HCT116 (cell line): Measurements from ENCODE around the gene TRPV5. TPM values are rescaled to one million over a fixed set of nuclear protein-coding genes. Genes with fewer than 3 reads are reported as not detected.

Experiments used
- ATAC-seq: fragments of 200-7000 bp; cut with Tn5 transposase; 2 replicates; pipeline ENCODE4 v1.9.1; 2020; ENCODE audit warnings: mild to moderate bottlenecking, moderate library complexity
- BruUV-seq: library from RNA; stranded (reverse); fragments of 400-500 nt; replicated peaks from 2 replicates; lab custom pipeline; 2021; lab: Mats Ljungman, UMichigan
- CTCF ChIA-PET: fragments of 300-600 bp; sonication (Branson Sonifier 250); formaldehyde crosslinking; loops from one replicate; lab custom pipeline; 2021; ENCODE audit warnings: antibody characterized with exemption; lab: Charles Lee
- POLR2A ChIA-PET: fragments of 300-600, 350-600 bp; sonication (Branson Sonifier 250); formaldehyde crosslinking; loops from one replicate; lab custom pipeline; 2021; ENCODE audit warnings: antibody characterized with exemption; lab: Charles Lee
- RAD21 ChIA-PET, 2 experiments: fragments of 300-600 bp; sonication (Branson Sonifier 250); formaldehyde crosslinking; loops; one replicate each; lab custom pipeline; 2023; ENCODE audit warnings: low total read pairs in 2 of 2; ENCODE audit not compliant: uncharacterized antibody in 2 of 2, unreplicated experiment in 2 of 2, low non-redundant PET in 1 of 2; lab: Charles Lee
- DNase-seq: peaks from one replicate; pipeline ENCODE4 v3.0.0-alpha.2; 2010; ENCODE audit warnings: low read depth, low spot score
- H2AFZ ChIP-seq: fragments of 200-600 bp; shearing (Covaris generic), sonication (generic); 2 replicates; pipeline ENCODE4 v1.6.1; 2017; ENCODE audit warnings: low read depth, mixed run types, mixed read lengths, antibody characterized with exemption, low read length; ENCODE audit not compliant: poor library complexity, severe bottlenecking
- H3K27ac ChIP-seq: 2 replicates; pipeline ENCODE4 v1.5.1; 2012; ENCODE audit warnings: low read depth, low read length
- H3K27me3 ChIP-seq: fragments of 200-600 bp; sonication (generic); 2 replicates; pipeline ENCODE4 v1.6.1; 2016; ENCODE audit warnings: mixed run types, low read length, mixed read lengths; ENCODE audit not compliant: insufficient read depth
- H3K36me3 ChIP-seq, 2 experiments: fragments of 200-500 bp in 1 of 2; fragments of 200-600 bp in 1 of 2; sonication (Bioruptor generic) in 1 of 2; sonication (generic) in 1 of 2; 2 replicates each; pipeline versions ENCODE4 v1.5.1 to v1.6.1; 2014 to 2016; ENCODE audit warnings: low read length in 2 of 2, inconsistent platforms in 1 of 2, mixed read lengths in 1 of 2, mixed run types in 1 of 2; ENCODE audit not compliant: insufficient read depth in 2 of 2, control insufficient read depth in 1 of 2
- H3K4me1 ChIP-seq, 2 experiments: fragments of 200-600 bp in 1 of 2; sonication (generic) in 1 of 2; 2 replicates each; pipeline versions ENCODE4 v1.5.1 to v1.6.1; 2012 to 2017; ENCODE audit warnings: low read length in 2 of 2, inconsistent platforms in 1 of 2, mild to moderate bottlenecking in 1 of 2, mixed read lengths in 1 of 2, mixed run types in 1 of 2, moderate library complexity in 1 of 2; ENCODE audit not compliant: insufficient read depth in 2 of 2, control insufficient read depth in 1 of 2
- H3K4me2 ChIP-seq: fragments of 200-600 bp; sonication (generic); 2 replicates; pipeline ENCODE4 v1.6.1; 2017; ENCODE audit warnings: mixed run types, low read length, mixed read lengths
- H3K4me3 ChIP-seq, 2 experiments: fragments of 200-600 bp in 1 of 2; sonication (generic) in 1 of 2; replicated peaks in 1 of 2; 2 replicates each; pipeline ENCODE4 v1.5.1; 2011 to 2016; ENCODE audit warnings: low read length in 2 of 2, control low read depth in 1 of 2, low read depth in 1 of 2, mild to moderate bottlenecking in 1 of 2, mixed read lengths in 1 of 2, mixed run types in 1 of 2
- H3K79me2 ChIP-seq: fragments of 200-600 bp; sonication (generic); 2 replicates; pipeline ENCODE4 v1.6.1; 2017; ENCODE audit warnings: mild to moderate bottlenecking, mixed run types, low read length, moderate library complexity, mixed read lengths; ENCODE audit not compliant: insufficient read depth
- H3K9ac ChIP-seq: fragments of 200-600 bp; sonication (generic); 2 replicates; pipeline ENCODE4 v1.6.1; 2016; ENCODE audit warnings: low read length, mixed read lengths
- H3K9me2 ChIP-seq: fragments of 200-600 bp; sonication (generic), shearing (Covaris generic); 2 replicates; pipeline ENCODE4 v1.6.1; 2017; ENCODE audit warnings: mixed run types, mild to moderate bottlenecking, moderate library complexity; ENCODE audit not compliant: insufficient read depth
- H3K9me3 ChIP-seq, 2 experiments: fragments of 200-500 bp in 1 of 2; fragments of 200-600 bp in 1 of 2; sonication (Bioruptor generic) in 1 of 2; sonication (generic) in 1 of 2; 2 replicates each; pipeline ENCODE4 v1.6.1; 2014 to 2017; ENCODE audit warnings: low read length in 2 of 2, mixed read lengths in 2 of 2, inconsistent platforms in 1 of 2, low read depth in 1 of 2, mild to moderate bottlenecking in 1 of 2, mixed run types in 1 of 2, moderate library complexity in 1 of 2; ENCODE audit not compliant: control insufficient read depth in 1 of 2, insufficient read depth in 1 of 2
- H4K20me1 ChIP-seq: fragments of 200-600 bp; sonication (generic), shearing (Covaris generic); 2 replicates; pipeline ENCODE4 v1.6.1; 2017; ENCODE audit warnings: mixed run types, mild to moderate bottlenecking, moderate library complexity; ENCODE audit not compliant: insufficient read depth
- CEBPB ChIP-seq: IDR thresholded peaks from 2 replicates; pipeline ENCODE4 v1.6.1; 2012; ENCODE audit warnings: low read depth
- ELF1 ChIP-seq: IDR thresholded peaks from 2 replicates; pipeline ENCODE4 v1.6.1; 2012; ENCODE audit warnings: low read depth, borderline replicate concordance
- RAD21 ChIP-seq: IDR thresholded peaks from 2 replicates; pipeline ENCODE4 v1.6.1; 2012; ENCODE audit warnings: low read depth, mild to moderate bottlenecking
- SRF ChIP-seq: IDR thresholded peaks from 2 replicates; pipeline ENCODE4 v1.6.1; 2012; ENCODE audit warnings: low read depth
- TCF7L2 ChIP-seq: IDR thresholded peaks from 2 replicates; pipeline ENCODE4 v1.7.0; 2011; ENCODE audit warnings: borderline replicate concordance, inconsistent platforms; ENCODE audit not compliant: insufficient read depth, insufficient read length; ENCODE audit errors: extremely low read depth
- intact Hi-C: fragments of 100-400 bp; cut with micrococcal nuclease; formaldehyde crosslinking; loops from 2 replicates; pipeline ENCODE4 v1.10.0; 2022
- total RNA-seq: library from RNA; stranded (reverse); gene quantifications from one replicate; pipeline ENCODE4 v1.2.1, GENCODE V29; 2021; ENCODE audit not compliant: unreplicated experiment
- TF ChIP-seq, protein P1 (sequence below), 3 experiments: fragments of 200-600 bp in 1 of 3; sonication (generic) in 1 of 3; IDR thresholded peaks in 2 of 3; conservative IDR thresholded peaks in 1 of 3; 2 replicates each; pipeline ENCODE4 v1.5.1; 2012 to 2017; ENCODE audit warnings: low read depth in 2 of 3, low read length in 2 of 3, antibody characterized with exemption in 1 of 3, borderline replicate concordance in 1 of 3, control low read depth in 1 of 3, mild to moderate bottlenecking in 1 of 3, mixed read lengths in 1 of 3, mixed run types in 1 of 3, moderate library complexity in 1 of 3; ENCODE audit not compliant: insufficient read depth in 1 of 3

Gene TRPV5
- total RNA-seq, 1 experiment from 2014 or later, result not detected

DNA sequence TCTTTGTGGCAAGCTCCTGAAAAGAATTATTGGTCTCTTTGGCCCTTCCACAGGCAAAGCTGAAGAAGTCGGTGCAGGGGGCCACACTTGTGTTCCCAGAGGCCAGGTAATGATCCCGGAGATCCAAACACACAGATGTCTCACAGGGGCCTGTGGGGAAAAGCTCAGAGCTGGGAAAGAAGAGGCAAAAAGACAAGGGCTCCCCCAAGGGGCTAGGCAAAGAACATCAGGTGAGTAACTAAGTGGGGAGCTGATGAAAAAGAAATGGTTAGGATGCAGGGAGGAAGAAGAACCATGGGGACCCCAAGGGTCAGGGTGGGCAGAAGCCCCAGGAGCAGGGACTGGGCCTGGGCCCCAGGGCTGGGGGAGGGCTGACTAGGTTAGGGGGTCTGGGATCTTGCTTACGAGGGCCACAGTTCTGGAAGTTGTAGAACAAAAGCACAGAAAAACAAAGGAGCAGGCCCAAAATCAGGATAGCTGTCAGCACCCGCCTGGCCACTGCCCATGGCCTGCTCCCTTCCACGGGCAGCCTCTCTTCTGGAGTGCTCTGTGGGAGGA, 27.5 kb upstream of the TRPV5 start:
- Histone ChIP-seq H3K4me3 (no peak overlapping the region), H3K9me3 (no peaks in the 10 kb centered on the region), H4K20me1 (no peaks in the 10 kb centered on the region), H3K4me1 (peaks cover 15% of the 10 kb centered on the region in 2 experiments), H3K4me2 (no peak overlapping the region), H3K27ac (no peak overlapping the region), H3K79me2 (no peaks in the 10 kb centered on the region), H3K9ac (no peak overlapping the region), H3K9me2 (no peaks in the 10 kb centered on the region), H2AFZ (no peak overlapping the region), H3K36me3 (no peaks in the 10 kb centered on the region), H3K27me3 (0 out of 2 replicates have a peak, but pooled peaks cover 4% of the 10 kb centered on the region)
- BruUV-seq, result no TSS peak
- DNase-seq (peak; percentile 6), ATAC-seq (0 out of 2 replicates have a peak, but pooled peaks have one; percentile 43)
- ChIA-PET POLR2A (interaction anchor here (0.6 to 1.0 kb wide), 2 partner anchors 9 to 329 kb away, joined by 3 read pairs; no protein-coding TSS in a partner anchor), RAD21 (interaction anchor here (0.8 to 1.1 kb wide), 4 partner anchors 51 to 88 kb away, joined by 3 to 5 read pairs (median 5); no protein-coding TSS in a partner anchor), CTCF (interaction anchor here (0.6 to 2.8 kb wide), 15 partner anchors 9 to 254 kb away, joined by 3 to 39 read pairs (median 5); no protein-coding TSS in a partner anchor)
- TF ChIP-seq SRF, result no peak
- peak; percentile 66 for TF ChIP-seq RAD21
- TF ChIP-seq, protein P1, sequence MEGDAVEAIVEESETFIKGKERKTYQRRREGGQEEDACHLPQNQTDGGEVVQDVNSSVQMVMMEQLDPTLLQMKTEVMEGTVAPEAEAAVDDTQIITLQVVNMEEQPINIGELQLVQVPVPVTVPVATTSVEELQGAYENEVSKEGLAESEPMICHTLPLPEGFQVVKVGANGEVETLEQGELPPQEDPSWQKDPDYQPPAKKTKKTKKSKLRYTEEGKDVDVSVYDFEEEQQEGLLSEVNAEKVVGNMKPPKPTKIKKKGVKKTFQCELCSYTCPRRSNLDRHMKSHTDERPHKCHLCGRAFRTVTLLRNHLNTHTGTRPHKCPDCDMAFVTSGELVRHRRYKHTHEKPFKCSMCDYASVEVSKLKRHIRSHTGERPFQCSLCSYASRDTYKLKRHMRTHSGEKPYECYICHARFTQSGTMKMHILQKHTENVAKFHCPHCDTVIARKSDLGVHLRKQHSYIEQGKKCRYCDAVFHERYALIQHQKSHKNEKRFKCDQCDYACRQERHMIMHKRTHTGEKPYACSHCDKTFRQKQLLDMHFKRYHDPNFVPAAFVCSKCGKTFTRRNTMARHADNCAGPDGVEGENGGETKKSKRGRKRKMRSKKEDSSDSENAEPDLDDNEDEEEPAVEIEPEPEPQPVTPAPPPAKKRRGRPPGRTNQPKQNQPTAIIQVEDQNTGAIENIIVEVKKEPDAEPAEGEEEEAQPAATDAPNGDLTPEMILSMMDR (IDR thresholded peaks at IDR 0.05 in 2 of 3, conservative IDR thresholded peaks at IDR 0.05 in 1 of 3; ENCODE audit: borderline replicate concordance in 1 of 3, insufficient read depth in 1 of 3, low read depth in 2 of 3, low read length in 2 of 3), result peak; percentile 46 to 55 (median 50); a peak in 5 of 6 replicates
- no peak for TF ChIP-seq ELF1
- no peak for TF ChIP-seq CEBPB
- no peak for TF ChIP-seq TCF7L2
- intact Hi-C loops, result loop anchor here (2.0 kb wide), 1 partner anchor 80 kb away; no protein-coding TSS in a partner anchor
